ENCODE measurements around the gene COPS7B.

The COPS7B gene

GRCh38 chr2:231764760-231765159, 21.5 kb upstream of the COPS7B start:
- Histone ChIP-seq H3K4me1 (ENCODE audit: control insufficient read depth, low read length) (peaks cover 7% of the 10 kb centered on the region), H3K79me2 (ENCODE audit: control insufficient read depth, low read length) (peaks cover 5% of the 10 kb centered on the region), H3K9me2 (replicated peaks; ENCODE audit: control insufficient read depth, low read length) (no peaks in the 10 kb centered on the region), H3K36me3 (ENCODE audit: control insufficient read depth, low read length) (no peaks in the 10 kb centered on the region), H3K4me3 (ENCODE audit: low read length) (no peak overlapping the region), H3K27me3 (ENCODE audit: control insufficient read depth, low read length) (no peaks in the 10 kb centered on the region), H3K9me3 (ENCODE audit: control insufficient read depth, insufficient read depth, low read length) (no peaks in the 10 kb centered on the region), H3K4me2 (ENCODE audit: low read length) (no peak overlapping the region), H3F3A (ENCODE audit: control insufficient read depth, insufficient read depth) (no peaks in the 10 kb centered on the region), H4K20me1 (ENCODE audit: control insufficient read depth, insufficient read depth, low read depth, low read length) (peaks cover 6% of the 10 kb centered on the region; the same call in 1 of the 2 replicates), H3K27ac (ENCODE audit: low read depth, low read length) (no peak overlapping the region)
- TF ChIP-seq EZH2phosphoT487 (IDR thresholded peaks at IDR 0.05; ENCODE audit: borderline replicate concordance, low read length), result no peak
- TF ChIP-seq, protein P1, sequence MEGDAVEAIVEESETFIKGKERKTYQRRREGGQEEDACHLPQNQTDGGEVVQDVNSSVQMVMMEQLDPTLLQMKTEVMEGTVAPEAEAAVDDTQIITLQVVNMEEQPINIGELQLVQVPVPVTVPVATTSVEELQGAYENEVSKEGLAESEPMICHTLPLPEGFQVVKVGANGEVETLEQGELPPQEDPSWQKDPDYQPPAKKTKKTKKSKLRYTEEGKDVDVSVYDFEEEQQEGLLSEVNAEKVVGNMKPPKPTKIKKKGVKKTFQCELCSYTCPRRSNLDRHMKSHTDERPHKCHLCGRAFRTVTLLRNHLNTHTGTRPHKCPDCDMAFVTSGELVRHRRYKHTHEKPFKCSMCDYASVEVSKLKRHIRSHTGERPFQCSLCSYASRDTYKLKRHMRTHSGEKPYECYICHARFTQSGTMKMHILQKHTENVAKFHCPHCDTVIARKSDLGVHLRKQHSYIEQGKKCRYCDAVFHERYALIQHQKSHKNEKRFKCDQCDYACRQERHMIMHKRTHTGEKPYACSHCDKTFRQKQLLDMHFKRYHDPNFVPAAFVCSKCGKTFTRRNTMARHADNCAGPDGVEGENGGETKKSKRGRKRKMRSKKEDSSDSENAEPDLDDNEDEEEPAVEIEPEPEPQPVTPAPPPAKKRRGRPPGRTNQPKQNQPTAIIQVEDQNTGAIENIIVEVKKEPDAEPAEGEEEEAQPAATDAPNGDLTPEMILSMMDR (IDR thresholded peaks at IDR 0.05; ENCODE audit: low read depth, low read length, poor library complexity, severe bottlenecking), result no peak

DNA sequence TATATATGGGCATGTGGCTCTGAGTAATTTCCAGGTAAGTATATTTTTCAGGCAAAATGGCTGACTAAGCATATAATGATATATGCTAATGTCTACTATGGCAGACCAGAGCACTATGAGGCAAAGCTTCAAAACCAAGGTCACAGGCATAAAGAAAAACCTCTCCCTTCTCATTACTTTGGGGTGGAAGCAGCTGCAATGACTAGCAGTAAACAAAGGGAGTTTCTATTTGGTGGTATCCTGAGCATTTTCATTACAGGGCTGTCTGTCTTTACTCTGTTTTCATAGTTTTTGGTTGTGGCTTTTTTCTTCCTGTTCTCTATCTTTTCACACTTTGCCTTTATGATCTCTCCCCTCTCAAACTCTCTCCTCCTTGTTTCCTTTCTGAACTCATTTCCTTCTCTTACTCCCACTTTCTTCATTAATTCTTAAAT, 20.7 kb upstream of the COPS7B start:
- Histone ChIP-seq H4K20me1 (ENCODE audit: control insufficient read depth, insufficient read depth, low read depth, low read length) (peaks cover 6% of the 10 kb centered on the region; the same call in 1 of the 2 replicates), H3K4me2 (ENCODE audit: low read length) (no peak overlapping the region), H3K9me3 (ENCODE audit: control insufficient read depth, insufficient read depth, low read length) (no peaks in the 10 kb centered on the region), H3K4me1 (ENCODE audit: control insufficient read depth, low read length) (peaks cover 7% of the 10 kb centered on the region), H3K36me3 (ENCODE audit: control insufficient read depth, low read length) (no peaks in the 10 kb centered on the region), H3F3A (ENCODE audit: control insufficient read depth, insufficient read depth) (no peaks in the 10 kb centered on the region), H3K27ac (ENCODE audit: low read depth, low read length) (no peak overlapping the region), H3K4me3 (ENCODE audit: low read length) (no peak overlapping the region), H3K27me3 (ENCODE audit: control insufficient read depth, low read length) (no peaks in the 10 kb centered on the region), H3K9me2 (replicated peaks; ENCODE audit: control insufficient read depth, low read length) (no peaks in the 10 kb centered on the region), H3K79me2 (ENCODE audit: control insufficient read depth, low read length) (peaks cover 7% of the 10 kb centered on the region)
- TF ChIP-seq, protein P1 (IDR thresholded peaks at IDR 0.05; ENCODE audit: low read depth, low read length, poor library complexity, severe bottlenecking), result no peak
- TF ChIP-seq EZH2phosphoT487 (IDR thresholded peaks at IDR 0.05; ENCODE audit: borderline replicate concordance, low read length), result no peak

GRCh38 chr2:231769170-231770136, 16.8 kb upstream of the COPS7B start:
- no peaks in the 10 kb centered on the region for H3K9me2 ChIP-seq (replicated peaks; ENCODE audit: control insufficient read depth, low read length)
- H3F3A ChIP-seq (ENCODE audit: control insufficient read depth, insufficient read depth), result no peaks in the 10 kb centered on the region
- TF ChIP-seq EZH2phosphoT487 (IDR thresholded peaks at IDR 0.05; ENCODE audit: borderline replicate concordance, low read length), result no peak
- TF ChIP-seq, protein P1 (IDR thresholded peaks at IDR 0.05; ENCODE audit: low read depth, low read length, poor library complexity, severe bottlenecking), result no peak
- no peak overlapping the region for H3K4me2 ChIP-seq (ENCODE audit: low read length)
- no peak overlapping the region for H3K27ac ChIP-seq (ENCODE audit: low read depth, low read length)
- H3K27me3 ChIP-seq (ENCODE audit: control insufficient read depth, low read length), result no peaks in the 10 kb centered on the region
- no peak overlapping the region for H3K4me3 ChIP-seq (ENCODE audit: low read length)
- peaks cover 6% of the 10 kb centered on the region; the same call in 1 of the 2 replicates for H4K20me1 ChIP-seq (ENCODE audit: control insufficient read depth, insufficient read depth, low read depth, low read length)
- no peaks in the 10 kb centered on the region for H3K36me3 ChIP-seq (ENCODE audit: control insufficient read depth, low read length)
- no peaks in the 10 kb centered on the region for H3K9me3 ChIP-seq (ENCODE audit: control insufficient read depth, insufficient read depth, low read length)
- peaks cover 9% of the 10 kb centered on the region for H3K79me2 ChIP-seq (ENCODE audit: control insufficient read depth, low read length)
- peaks cover 16% of the 10 kb centered on the region for H3K4me1 ChIP-seq (ENCODE audit: control insufficient read depth, low read length)
